Spinal cord (tissue), 10 donors: ENCODE results near the gene TMPRSS9. TPM values are rescaled to one million over a fixed set of nuclear protein-coding genes. Genes with fewer than 3 reads are reported as not detected.

Source experiments
- DNase-seq, 6 donors: peaks; one replicate each; pipeline versions ENCODE4 v3.0.0 to v3.0.0-alpha.2; 2013 to 2015; ENCODE audit warnings: low spot score in 6 of 6, low read depth in 4 of 6
- H3K27ac ChIP-seq: one replicate; pipeline ENCODE4 v1.5.1; 2013; ENCODE audit warnings: low read depth, low read length, control low read depth
- H3K27me3 ChIP-seq: one replicate; pipeline ENCODE4 v1.6.1; 2013; ENCODE audit warnings: low read length; ENCODE audit not compliant: control insufficient read depth, insufficient read depth
- H3K36me3 ChIP-seq: one replicate; pipeline ENCODE4 v1.6.1; 2013; ENCODE audit warnings: low read length; ENCODE audit not compliant: control insufficient read depth, insufficient read depth
- H3K4me1 ChIP-seq: one replicate; pipeline ENCODE4 v1.6.1; 2013; ENCODE audit warnings: low read length; ENCODE audit not compliant: control insufficient read depth, insufficient read depth
- H3K4me3 ChIP-seq: one replicate; pipeline ENCODE4 v1.5.1; 2013; ENCODE audit warnings: low read depth, low read length, control low read depth
- H3K9me3 ChIP-seq: one replicate; pipeline ENCODE4 v1.6.1; 2013; ENCODE audit warnings: low read length; ENCODE audit not compliant: control insufficient read depth, insufficient read depth
- WGBS: methylation state at CpG from one replicate; pipeline ENCODE4 v1.1.5; 2013; ENCODE audit warnings: missing lambda C conversion rate; ENCODE audit not compliant: insufficient coverage; 5-methylcytosine and 5-hydroxymethylcytosine counted together
- polyA plus RNA-seq, 2 donors: library from polyadenylated mRNA; unstranded; fragments of 120-200 nt; gene quantifications; one replicate each; pipeline ENCODE4 v1.2.1, GENCODE V29; 2013; ENCODE audit not compliant: insufficient read length in 2 of 2
- total RNA-seq, 2 donors: library from RNA; depleted of rRNA in 1 of 2; stranded (reverse); fragments of 120-200 nt in 1 of 2; fragments of >200 nt in 1 of 2; gene quantifications; one replicate each; pipeline versions ENCODE4 v1.2.3 to v1.2.4, GENCODE V29; 2013 to 2014
- donor health status: healthy.

Gene TMPRSS9
- total and polyA plus RNA-seq, 4 donors, result 0.33 to 3.8 (median 1.4) TPM

- 98% methylated on average over 26 of the region's 26 CpGs for WGBS
- Histone ChIP-seq H3K36me3 (peaks cover 84% of the 10 kb centered on the region), H3K4me1 (no peaks in the 10 kb centered on the region)
Observed at GRCh38 chr19:2441096-2441752, 81.2 kb downstream of the TMPRSS9 start.

GRCh38 chr19:2443116-2443784 lies 83.2 kb downstream of the TMPRSS9 start:
- no peaks in the 10 kb centered on the region for H3K27me3 ChIP-seq
- no peak overlapping the region for H3K4me3 ChIP-seq
- no peaks in the 10 kb centered on the region for H3K9me3 ChIP-seq
- no peak overlapping the region for H3K27ac ChIP-seq
- H3K4me1 ChIP-seq, result no peaks in the 10 kb centered on the region
- WGBS, result 94% methylated on average over 21 of the region's 22 CpGs
- no peak for DNase-seq
- peaks cover 83% of the 10 kb centered on the region for H3K36me3 ChIP-seq

More at GRCh38 chr19:2441096-2441752, 81.2 kb downstream of the TMPRSS9 start:
- H3K9me3 ChIP-seq, result no peaks in the 10 kb centered on the region
- no peak for DNase-seq
- H3K27me3 ChIP-seq, result no peaks in the 10 kb centered on the region
- H3K27ac ChIP-seq, result no peak overlapping the region
- no peak overlapping the region for H3K4me3 ChIP-seq

GRCh38 chr19:2443785-2444182 lies 83.7 kb downstream of the TMPRSS9 start:
- no peak overlapping the region for H3K4me3 ChIP-seq
- DNase-seq, result no peak

GRCh38 chr19:2444251-2445002 lies 84.4 kb downstream of the TMPRSS9 start:
- Histone ChIP-seq H3K27ac (no peak overlapping the region), H3K4me3 (no peak overlapping the region), H3K4me1 (no peaks in the 10 kb centered on the region), H3K9me3 (no peaks in the 10 kb centered on the region), H3K36me3 (peaks cover 85% of the 10 kb centered on the region), H3K27me3 (no peaks in the 10 kb centered on the region)
- no peak for DNase-seq
- WGBS, result 88% methylated on average over 34 of the region's 34 CpGs

More at GRCh38 chr19:2443785-2444182, 83.7 kb downstream of the TMPRSS9 start:
- Histone ChIP-seq H3K4me1 (no peaks in the 10 kb centered on the region), H3K36me3 (peaks cover 82% of the 10 kb centered on the region), H3K27me3 (no peaks in the 10 kb centered on the region), H3K9me3 (no peaks in the 10 kb centered on the region), H3K27ac (no peak overlapping the region)
- 92% methylated on average over 17 of the region's 17 CpGs for WGBS

GRCh38 chr19:2446381-2446780 lies 86.3 kb downstream of the TMPRSS9 start:
- Histone ChIP-seq H3K4me1 (no peaks in the 10 kb centered on the region), H3K9me3 (no peaks in the 10 kb centered on the region), H3K27ac (no peak overlapping the region), H3K36me3 (peaks cover 83% of the 10 kb centered on the region), H3K4me3 (no peak overlapping the region), H3K27me3 (no peaks in the 10 kb centered on the region)
- no peak for DNase-seq
- WGBS, result 86% methylated on average over 11 of the region's 19 CpGs

- Histone ChIP-seq H3K4me3 (no peak overlapping the region), H3K27me3 (no peaks in the 10 kb centered on the region), H3K4me1 (no peaks in the 10 kb centered on the region), H3K9me3 (no peaks in the 10 kb centered on the region), H3K27ac (no peak overlapping the region), H3K36me3 (peaks cover 79% of the 10 kb centered on the region)
- 98% methylated on average over 7 of the region's 11 CpGs for WGBS
- no peak for DNase-seq
Observed at GRCh38 chr19:2449019-2449418, 89.0 kb downstream of the TMPRSS9 start.

GRCh38 chr19:2451138-2451537 lies 91.1 kb downstream of the TMPRSS9 start:
- no peak for DNase-seq
- Histone ChIP-seq H3K4me3 (no peak overlapping the region), H3K36me3 (peaks cover 72% of the 10 kb centered on the region), H3K27me3 (no peaks in the 10 kb centered on the region), H3K9me3 (no peaks in the 10 kb centered on the region), H3K27ac (no peak overlapping the region), H3K4me1 (peaks cover 20% of the 10 kb centered on the region)
- WGBS, result 96% methylated on average over 5 of the region's 7 CpGs

GRCh38 chr19:2451741-2452140 lies 91.7 kb downstream of the TMPRSS9 start:
- peaks cover 20% of the 10 kb centered on the region for H3K4me1 ChIP-seq
- no peak overlapping the region for H3K4me3 ChIP-seq
- H3K27me3 ChIP-seq, result no peaks in the 10 kb centered on the region
- WGBS, result 95% methylated on average over 18 of the region's 18 CpGs
- H3K36me3 ChIP-seq, result peaks cover 66% of the 10 kb centered on the region
- no peak for DNase-seq
- H3K9me3 ChIP-seq, result no peaks in the 10 kb centered on the region
- H3K27ac ChIP-seq, result no peak overlapping the region

GRCh38 chr19:2453431-2454025 lies 93.5 kb downstream of the TMPRSS9 start:
- no peak for DNase-seq
- WGBS, result 89% methylated on average over 18 of the region's 19 CpGs
- Histone ChIP-seq H3K4me3 (no peak overlapping the region), H3K27ac (no peak overlapping the region), H3K9me3 (no peaks in the 10 kb centered on the region), H3K36me3 (peaks cover 52% of the 10 kb centered on the region), H3K27me3 (no peaks in the 10 kb centered on the region), H3K4me1 (peaks cover 25% of the 10 kb centered on the region)
